Neural crest cell (in vitro differentiated cells): ENCODE results near the gene STN1. TPM values are rescaled to one million over a fixed set of nuclear protein-coding genes. Genes with fewer than 3 reads are reported as not detected.

Source experiments
- DNase-seq: peaks from one replicate; pipeline ENCODE4 v3.0.0; 2021; ENCODE audit warnings: low read depth, mixed read lengths, low spot score
- H3K27ac Mint-ChIP-seq: one replicate; pipeline ENCODE4 v1.8.0; 2021; ENCODE audit warnings: mild to moderate bottlenecking, mixed read lengths; ENCODE audit not compliant: unreplicated experiment
- H3K27me3 Mint-ChIP-seq: 2 replicates; pipeline ENCODE4 v1.8.0; 2021; ENCODE audit warnings: low read depth, mild to moderate bottlenecking, mixed read lengths
- H3K36me3 Mint-ChIP-seq: 2 replicates; pipeline ENCODE4 v1.8.0; 2021; ENCODE audit warnings: low read depth, mild to moderate bottlenecking, mixed read lengths
- H3K4me1 Mint-ChIP-seq: 2 replicates; pipeline ENCODE4 v1.8.0; 2021; ENCODE audit warnings: mixed read lengths
- H3K4me3 Mint-ChIP-seq: one replicate; pipeline ENCODE4 v1.8.0; 2021; ENCODE audit warnings: mild to moderate bottlenecking, mixed read lengths
- H3K9me3 Mint-ChIP-seq: 2 replicates; pipeline ENCODE4 v1.8.0; 2021; ENCODE audit warnings: mixed read lengths
- total RNA-seq: library from RNA; stranded (reverse); gene quantifications from 2 replicates; pipeline ENCODE4 v1.2.1, GENCODE V29; 2021
- TF ChIP-seq, protein P1 (sequence below): fragments of 200-600 bp; sonication (generic); conservative IDR thresholded peaks from 2 replicates; pipeline ENCODE4 v1.5.0; 2021; ENCODE audit warnings: antibody characterized with exemption, mild to moderate bottlenecking

Gene STN1
- total RNA-seq, 1 donor from 2014 or later: 11.9 TPM

DNA sequence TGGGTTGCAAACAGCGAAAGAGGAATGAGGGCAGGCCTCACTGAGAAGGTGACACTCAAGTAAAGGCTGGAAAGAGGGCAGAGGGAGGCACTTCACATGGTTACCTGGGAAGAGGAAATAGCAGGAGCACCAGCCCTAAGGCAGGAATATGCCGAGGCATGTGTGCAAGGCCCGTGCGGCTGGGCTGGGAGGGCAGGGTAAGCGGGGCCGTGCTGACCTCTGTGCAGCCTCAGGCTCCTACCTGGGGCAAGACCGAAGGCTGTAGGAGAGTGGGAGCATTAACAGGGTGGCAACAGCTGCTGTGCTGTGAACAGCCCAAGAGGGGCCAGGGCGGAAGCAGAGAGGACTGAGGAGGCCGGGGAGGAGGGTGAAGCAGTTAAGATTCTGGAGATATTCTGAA lies 38.6 kb downstream of the STN1 start:
- no peaks in the 10 kb centered on the region for H3K4me1 Mint-ChIP-seq
- H3K27ac Mint-ChIP-seq: peak overlapping the region; percentile 93
- H3K4me3 Mint-ChIP-seq: no peak overlapping the region
- no peaks in the 10 kb centered on the region for H3K9me3 Mint-ChIP-seq
- peaks cover 6% of the 10 kb centered on the region for H3K36me3 Mint-ChIP-seq
- TF ChIP-seq, protein P1, sequence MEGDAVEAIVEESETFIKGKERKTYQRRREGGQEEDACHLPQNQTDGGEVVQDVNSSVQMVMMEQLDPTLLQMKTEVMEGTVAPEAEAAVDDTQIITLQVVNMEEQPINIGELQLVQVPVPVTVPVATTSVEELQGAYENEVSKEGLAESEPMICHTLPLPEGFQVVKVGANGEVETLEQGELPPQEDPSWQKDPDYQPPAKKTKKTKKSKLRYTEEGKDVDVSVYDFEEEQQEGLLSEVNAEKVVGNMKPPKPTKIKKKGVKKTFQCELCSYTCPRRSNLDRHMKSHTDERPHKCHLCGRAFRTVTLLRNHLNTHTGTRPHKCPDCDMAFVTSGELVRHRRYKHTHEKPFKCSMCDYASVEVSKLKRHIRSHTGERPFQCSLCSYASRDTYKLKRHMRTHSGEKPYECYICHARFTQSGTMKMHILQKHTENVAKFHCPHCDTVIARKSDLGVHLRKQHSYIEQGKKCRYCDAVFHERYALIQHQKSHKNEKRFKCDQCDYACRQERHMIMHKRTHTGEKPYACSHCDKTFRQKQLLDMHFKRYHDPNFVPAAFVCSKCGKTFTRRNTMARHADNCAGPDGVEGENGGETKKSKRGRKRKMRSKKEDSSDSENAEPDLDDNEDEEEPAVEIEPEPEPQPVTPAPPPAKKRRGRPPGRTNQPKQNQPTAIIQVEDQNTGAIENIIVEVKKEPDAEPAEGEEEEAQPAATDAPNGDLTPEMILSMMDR: no peak
- no peak for DNase-seq
- H3K27me3 Mint-ChIP-seq: no peaks in the 10 kb centered on the region

DNA sequence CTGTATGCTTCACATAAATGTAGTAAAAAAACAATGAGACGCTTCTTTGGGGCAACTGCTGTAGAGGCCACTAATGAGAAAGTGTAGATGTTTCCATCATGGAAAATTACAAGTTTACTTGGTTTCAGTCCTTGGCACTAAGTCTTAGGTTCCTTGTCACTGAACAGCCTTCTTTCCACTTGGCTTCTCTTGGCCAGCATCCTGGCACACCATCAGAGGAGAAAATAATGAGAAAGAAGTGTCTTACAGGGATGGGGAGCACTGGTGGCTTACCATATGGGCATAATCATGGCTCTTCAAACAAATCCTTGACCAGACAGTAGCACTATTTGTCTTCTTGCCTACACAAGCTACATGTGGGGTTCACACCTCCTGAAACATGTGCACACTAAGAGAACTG lies 40.1 kb downstream of the STN1 start:
- no peak for DNase-seq
- Mint-ChIP-seq H3K27me3 (no peaks in the 10 kb centered on the region), H3K4me3 (no peak overlapping the region), H3K4me1 (no peaks in the 10 kb centered on the region), H3K36me3 (peaks cover 6% of the 10 kb centered on the region), H3K27ac (no peak overlapping the region), H3K9me3 (no peaks in the 10 kb centered on the region)
- TF ChIP-seq, protein P1: no peak

DNA sequence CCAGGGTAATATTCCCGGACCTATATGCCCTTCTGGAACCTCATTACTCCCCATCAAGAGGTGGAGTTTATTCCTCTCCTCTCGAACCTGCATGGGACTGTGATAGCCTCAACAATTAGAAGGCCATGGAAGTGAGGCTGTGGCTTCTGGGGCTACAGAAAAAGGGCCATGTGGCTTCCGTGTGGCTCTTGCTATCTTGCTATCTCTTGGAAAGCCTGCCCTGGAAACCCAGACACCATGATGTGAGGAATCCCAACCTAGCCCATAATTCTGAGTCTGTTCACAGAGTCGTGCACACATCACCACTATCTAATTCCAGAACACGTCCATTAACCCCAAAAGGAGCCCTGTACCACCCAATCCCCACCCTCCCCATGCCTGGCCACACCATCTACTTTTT lies 41.8 kb downstream of the STN1 start:
- H3K4me1 Mint-ChIP-seq: no peaks in the 10 kb centered on the region
- no peaks in the 10 kb centered on the region for H3K27me3 Mint-ChIP-seq
- peaks cover 4% of the 10 kb centered on the region for H3K36me3 Mint-ChIP-seq
- H3K9me3 Mint-ChIP-seq: no peaks in the 10 kb centered on the region
- no peak overlapping the region for H3K4me3 Mint-ChIP-seq
- H3K27ac Mint-ChIP-seq: no peak overlapping the region
- DNase-seq: no peak
- TF ChIP-seq, protein P1: no peak

DNA sequence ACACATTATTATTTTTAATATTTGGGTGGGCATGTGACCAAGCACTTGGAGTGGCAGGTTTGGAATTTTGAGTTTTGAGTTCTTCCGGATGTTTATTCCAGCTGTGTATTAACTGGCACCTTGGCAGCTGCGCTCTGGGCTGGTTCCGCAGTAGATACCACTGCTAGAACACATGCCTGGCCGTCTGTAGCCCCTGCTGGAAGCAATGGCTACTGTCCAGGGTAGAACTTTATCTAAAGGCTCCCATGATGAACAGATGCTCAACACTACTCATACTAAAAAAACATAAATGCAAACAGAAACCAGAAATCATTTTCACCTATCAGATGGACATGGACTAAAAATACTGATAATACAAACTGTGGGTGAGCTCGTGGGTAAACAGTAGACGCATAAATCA lies 43.3 kb downstream of the STN1 start:
- no peak overlapping the region for H3K27ac Mint-ChIP-seq
- H3K9me3 Mint-ChIP-seq: no peaks in the 10 kb centered on the region
- no peaks in the 10 kb centered on the region for H3K27me3 Mint-ChIP-seq
- H3K4me1 Mint-ChIP-seq: no peaks in the 10 kb centered on the region
- no peak overlapping the region for H3K4me3 Mint-ChIP-seq
- DNase-seq: no peak
- TF ChIP-seq, protein P1: peak; percentile 27
- H3K36me3 Mint-ChIP-seq: no peaks in the 10 kb centered on the region

DNA sequence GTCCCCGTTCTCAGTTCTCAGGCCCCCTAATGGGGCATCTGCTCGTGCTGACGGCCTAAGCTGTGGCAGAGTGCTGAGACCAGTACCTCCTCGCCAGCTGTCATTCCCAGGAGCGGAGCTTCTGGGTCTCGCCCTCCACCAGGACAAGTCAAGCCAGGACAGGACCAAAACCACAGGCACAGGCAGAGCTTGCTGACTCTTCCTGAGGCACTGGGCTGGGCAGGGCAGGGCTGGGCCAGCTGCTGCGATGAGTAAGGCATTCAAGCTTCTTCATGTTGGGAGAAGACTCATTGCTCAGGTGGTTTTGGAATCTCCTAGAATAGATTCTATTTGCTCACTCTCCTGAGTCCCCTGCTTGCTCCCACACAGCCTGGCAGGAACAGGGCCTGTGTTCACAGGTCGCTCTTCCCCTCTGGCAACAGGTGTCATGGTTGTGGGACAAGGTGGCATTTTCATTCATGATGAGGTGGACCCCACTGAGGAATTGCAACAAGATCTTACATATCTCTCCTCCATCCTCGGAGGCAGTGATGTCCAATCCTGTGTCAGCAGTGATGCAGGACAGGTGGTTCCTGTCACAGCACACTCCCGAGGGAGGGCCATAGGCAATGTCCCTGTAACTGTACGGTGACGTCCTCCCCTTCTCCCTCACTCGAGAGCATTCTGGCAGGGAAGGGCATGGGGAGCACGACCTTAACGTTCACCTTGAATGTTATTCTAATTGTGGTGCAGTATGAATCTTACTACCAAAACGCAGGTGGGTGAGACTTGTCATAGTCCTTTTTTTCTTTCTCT lies 45.6 kb downstream of the STN1 start:
- TF ChIP-seq, protein P1: no peak
- Mint-ChIP-seq H3K27me3 (no peaks in the 10 kb centered on the region), H3K9me3 (no peaks in the 10 kb centered on the region), H3K4me3 (no peak overlapping the region), H3K36me3 (no peaks in the 10 kb centered on the region), H3K27ac (no peak overlapping the region), H3K4me1 (no peaks in the 10 kb centered on the region)
- no peak for DNase-seq
